ENCODE results near the gene CDKAL1. TPM values are rescaled to one million over a fixed set of nuclear protein-coding genes. Genes with fewer than 3 reads are reported as not detected.
A peak's percentile ranks its signal among the peaks of the same experiment; 100 is the strongest.

Gene CDKAL1
- total and polyA plus RNA-seq, 10 of the 15 experiments (the other 5 are each of a cell fraction or from before 2014, with no cell fraction given), result 10.7 to 26.9 (median 17.3) TPM

DNA sequence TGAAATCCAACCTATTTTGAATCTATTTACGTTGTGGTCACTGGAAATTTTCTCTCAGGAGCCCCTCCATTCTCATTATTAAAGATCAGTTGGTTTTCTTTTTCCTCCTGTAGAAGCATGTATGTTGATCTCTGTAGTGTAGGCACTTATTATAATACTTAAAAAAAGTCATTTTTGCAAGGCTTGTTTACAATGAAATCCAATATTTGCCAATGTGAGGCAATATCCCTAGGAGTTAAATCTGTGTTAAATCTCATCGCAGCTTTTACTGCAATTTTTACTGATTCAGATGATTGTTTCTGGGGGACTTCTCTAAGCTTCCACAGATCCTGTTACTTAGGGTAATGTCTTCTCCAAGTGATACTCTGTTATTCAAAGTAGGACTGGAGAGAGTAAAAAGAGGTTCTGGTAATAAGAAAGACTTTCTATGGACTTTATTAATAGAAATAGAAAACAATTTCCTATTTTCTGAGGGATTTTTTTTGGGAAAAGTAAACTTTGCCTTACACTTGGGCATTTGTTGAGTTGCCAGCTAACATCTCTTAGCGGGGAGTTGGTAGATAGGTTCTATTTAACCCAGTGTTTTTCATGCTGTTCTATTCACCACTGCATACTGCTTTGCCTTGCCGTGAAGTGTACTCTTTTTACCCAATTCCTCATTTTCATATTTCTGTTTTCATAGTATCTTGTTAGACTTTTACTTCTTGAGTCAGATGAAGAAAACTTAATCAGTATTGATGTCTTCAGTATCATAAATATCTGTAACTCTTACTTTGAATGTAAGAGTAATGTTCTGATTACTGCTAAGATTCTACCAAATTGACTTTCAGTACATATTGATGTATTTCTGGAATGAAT, 48.6 kb downstream of the CDKAL1 start:
- H3K4me2 ChIP-seq (ENCODE audit: control insufficient read depth, insufficient read depth), result 0 out of 2 replicates have a peak overlapping the region, but pooled peaks have one; percentile 23
- POLR2A ChIA-PET, result no interaction called here
- H3K36me3 ChIP-seq (ENCODE audit: control insufficient read depth in 2 of 2, insufficient read depth in 2 of 2, low read length in 1 of 2), result peaks cover 0 to 3% of the 10 kb centered on the region in 2 experiments; a peak in 2 of 4 replicates
- RAD21 ChIA-PET (ENCODE audit: unreplicated experiment), result no interaction called here
- TF ChIP-seq NFIC (IDR thresholded peaks at IDR 0.05; ENCODE audit: low read depth, low read length) (0 out of 2 replicates have a peak, but pooled peaks have one; percentile 44), SMC3 (IDR thresholded peaks at IDR 0.05; ENCODE audit: borderline replicate concordance, low read length) (no peak), SPI1 (IDR thresholded peaks at IDR 0.05; ENCODE audit: borderline replicate concordance, insufficient read depth, low read depth, low read length) (peak; percentile 52; the same call in 1 of the 2 replicates), JUNB (IDR thresholded peaks at IDR 0.05) (peak; percentile 77), NFYB (IDR thresholded peaks at IDR 0.05; ENCODE audit: insufficient read depth, low read depth, low read length) (no peak)
- TF ChIP-seq, protein P1, sequence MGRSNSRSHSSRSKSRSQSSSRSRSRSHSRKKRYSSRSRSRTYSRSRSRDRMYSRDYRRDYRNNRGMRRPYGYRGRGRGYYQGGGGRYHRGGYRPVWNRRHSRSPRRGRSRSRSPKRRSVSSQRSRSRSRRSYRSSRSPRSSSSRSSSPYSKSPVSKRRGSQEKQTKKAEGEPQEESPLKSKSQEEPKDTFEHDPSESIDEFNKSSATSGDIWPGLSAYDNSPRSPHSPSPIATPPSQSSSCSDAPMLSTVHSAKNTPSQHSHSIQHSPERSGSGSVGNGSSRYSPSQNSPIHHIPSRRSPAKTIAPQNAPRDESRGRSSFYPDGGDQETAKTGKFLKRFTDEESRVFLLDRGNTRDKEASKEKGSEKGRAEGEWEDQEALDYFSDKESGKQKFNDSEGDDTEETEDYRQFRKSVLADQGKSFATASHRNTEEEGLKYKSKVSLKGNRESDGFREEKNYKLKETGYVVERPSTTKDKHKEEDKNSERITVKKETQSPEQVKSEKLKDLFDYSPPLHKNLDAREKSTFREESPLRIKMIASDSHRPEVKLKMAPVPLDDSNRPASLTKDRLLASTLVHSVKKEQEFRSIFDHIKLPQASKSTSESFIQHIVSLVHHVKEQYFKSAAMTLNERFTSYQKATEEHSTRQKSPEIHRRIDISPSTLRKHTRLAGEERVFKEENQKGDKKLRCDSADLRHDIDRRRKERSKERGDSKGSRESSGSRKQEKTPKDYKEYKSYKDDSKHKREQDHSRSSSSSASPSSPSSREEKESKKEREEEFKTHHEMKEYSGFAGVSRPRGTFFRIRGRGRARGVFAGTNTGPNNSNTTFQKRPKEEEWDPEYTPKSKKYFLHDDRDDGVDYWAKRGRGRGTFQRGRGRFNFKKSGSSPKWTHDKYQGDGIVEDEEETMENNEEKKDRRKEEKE (IDR thresholded peaks at IDR 0.05), result no peak
- no peaks in the 10 kb centered on the region for H4K20me1 ChIP-seq (ENCODE audit: control insufficient read depth, insufficient read depth)
- H2AFZ ChIP-seq (ENCODE audit: control insufficient read depth, low read depth, low read length), result no peak overlapping the region
- SMC1A ChIA-PET (ENCODE audit: uncharacterized antibody, unreplicated experiment), result interaction anchor here (1.5 kb wide), 1 partner anchor 9 kb away, joined by 4 read pairs; no protein-coding TSS in a partner anchor
- no TSS peak for BruUV-seq (replicated peaks)
- H3K79me2 ChIP-seq (ENCODE audit: control insufficient read depth, insufficient read depth, low read length), result no peaks in the 10 kb centered on the region
- intact Hi-C loops (cut with micrococcal nuclease; ENCODE audit: unreplicated experiment) (no loop called here), in situ Hi-C loops (cut with MboI) (no loop called here)
- 45% methylated on average over 4 of the region's 4 CpGs for WGBS (ENCODE audit: insufficient coverage, insufficient replicate concordance, low lambda C conversion rate, missing lambda C conversion rate)
- no peak overlapping the region for H3K9ac ChIP-seq (ENCODE audit: control insufficient read depth, insufficient read depth, low read length)
- no peaks in the 10 kb centered on the region for H3K9me3 ChIP-seq (replicated peaks; ENCODE audit: control insufficient read depth, insufficient read depth, low read length)
- H3K4me1 ChIP-seq (ENCODE audit: control insufficient read depth, insufficient read depth, low read length), result peaks cover 4% of the 10 kb centered on the region; the same call in 1 of the 2 replicates
- H3K27ac ChIP-seq (ENCODE audit: control insufficient read depth, insufficient read depth), result no peak overlapping the region; the same call in 1 of the 2 replicates
- peak; percentile 52 for ATAC-seq
- no peak overlapping the region for H3K4me3 ChIP-seq
- DNase-seq (ENCODE audit: low read depth, low spot score), result no peak
- CTCF ChIA-PET, result no interaction called here
- H3K27me3 ChIP-seq (replicated peaks in 1 of 2; ENCODE audit: control insufficient read depth in 2 of 2, insufficient read depth in 2 of 2, low read length in 1 of 2), result no peaks in the 10 kb centered on the region
- peak; percentile 38 for FAIRE-seq
